Stimulated activated CD4-positive, alpha-beta T cell treated with anti-CD3 and anti-CD28 coated beads, Interleukin-1b, Interleukin-23, amount 100 ng/mL, for 4 hours (primary cell): ENCODE data around the gene TNNC1.

Experiments
- DNase-seq, 2 donors: peaks; one replicate each; pipeline ENCODE4 v3.0.0-alpha.2; 2020; ENCODE audit warnings: low read depth in 2 of 2

The TNNC1 gene

DNA sequence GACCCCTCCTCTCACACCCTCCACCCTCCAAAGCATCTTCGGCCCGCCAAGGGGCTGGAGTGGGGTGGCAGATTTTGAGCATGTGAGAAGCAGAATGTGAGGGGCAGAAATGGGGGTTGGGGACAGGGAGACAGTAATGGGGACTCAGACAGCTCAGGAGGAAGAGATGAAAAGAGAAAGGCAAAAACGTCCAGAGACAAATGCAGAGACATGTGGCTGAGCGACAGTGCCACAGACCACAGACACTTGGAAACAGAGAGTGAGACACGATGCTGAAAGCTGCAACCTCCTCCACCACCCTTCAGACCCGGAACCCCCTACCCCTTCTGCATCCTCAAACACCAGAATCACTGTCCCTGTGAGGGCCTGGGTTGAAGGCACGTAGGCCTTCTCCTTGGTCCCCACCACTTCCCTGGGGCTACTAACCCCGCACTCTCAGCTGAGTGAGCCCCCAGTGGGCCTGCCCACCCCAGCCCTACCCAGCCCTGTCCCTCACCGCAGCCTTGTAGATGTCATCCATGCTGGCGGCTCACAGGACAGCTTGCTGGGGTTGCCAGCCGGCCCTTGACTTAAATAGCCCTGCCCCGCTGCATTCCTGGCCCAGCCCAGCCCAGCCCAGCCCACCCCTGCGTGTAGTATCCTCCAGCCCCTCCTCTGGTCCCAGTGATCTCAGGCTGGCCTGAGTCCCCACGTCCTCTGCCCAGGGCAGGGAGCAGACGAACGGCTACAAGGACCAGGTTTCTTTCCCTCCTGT lies at the start of gene TNNC1:
TNNC1 (minus strand) TSS at position 546 of the 754 bp plus-strand sequence; CDS start at position 520, 26 bp downstream.
- DNase-seq = no peak

DNA sequence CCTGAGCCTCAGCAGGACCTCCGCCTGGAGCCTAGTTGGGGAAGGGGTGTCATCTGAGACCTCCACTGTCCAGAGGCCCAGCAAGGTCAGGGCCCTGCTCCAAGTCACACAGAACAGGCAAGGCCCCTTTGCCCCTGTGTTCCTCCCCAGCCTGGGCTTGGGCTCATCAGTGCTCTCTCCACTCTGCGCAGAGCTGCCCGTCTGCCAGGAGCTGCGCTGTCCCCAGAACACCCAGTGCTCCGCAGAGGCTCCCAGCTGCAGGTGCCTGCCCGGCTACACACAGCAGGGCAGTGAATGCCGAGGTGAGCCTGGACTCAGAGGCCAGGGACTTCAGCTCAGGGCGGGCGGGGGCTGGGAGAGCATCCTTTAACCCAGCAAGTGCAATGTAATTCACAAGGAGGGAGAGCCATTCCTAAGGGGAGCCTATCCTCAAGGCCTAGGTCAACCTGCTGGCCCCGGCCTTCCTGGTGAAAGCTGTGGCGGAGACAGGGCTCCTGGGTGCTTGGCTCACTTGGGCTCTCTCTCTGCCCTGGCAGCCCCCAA lies 49.0 kb upstream of the TNNC1 start:
- DNase-seq = no peak

DNA sequence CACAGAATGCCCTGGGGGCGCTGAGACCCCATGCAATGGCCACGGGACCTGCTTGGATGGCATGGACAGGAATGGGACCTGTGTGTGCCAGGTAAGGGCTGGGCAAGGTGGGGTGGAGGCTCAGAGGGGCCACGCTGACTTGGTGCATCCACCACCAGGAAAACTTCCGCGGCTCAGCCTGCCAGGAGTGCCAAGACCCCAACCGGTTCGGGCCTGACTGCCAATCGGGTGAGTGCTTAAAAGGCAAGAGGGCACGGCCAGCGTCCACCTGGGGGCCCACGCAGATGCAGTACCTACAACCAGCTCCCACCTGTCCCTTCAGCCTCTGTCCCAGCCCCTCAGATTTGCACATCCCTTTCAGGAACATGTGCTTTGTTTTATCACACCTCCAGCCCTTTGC lies 48.2 kb upstream of the TNNC1 start:
- DNase-seq = no peak

DNA sequence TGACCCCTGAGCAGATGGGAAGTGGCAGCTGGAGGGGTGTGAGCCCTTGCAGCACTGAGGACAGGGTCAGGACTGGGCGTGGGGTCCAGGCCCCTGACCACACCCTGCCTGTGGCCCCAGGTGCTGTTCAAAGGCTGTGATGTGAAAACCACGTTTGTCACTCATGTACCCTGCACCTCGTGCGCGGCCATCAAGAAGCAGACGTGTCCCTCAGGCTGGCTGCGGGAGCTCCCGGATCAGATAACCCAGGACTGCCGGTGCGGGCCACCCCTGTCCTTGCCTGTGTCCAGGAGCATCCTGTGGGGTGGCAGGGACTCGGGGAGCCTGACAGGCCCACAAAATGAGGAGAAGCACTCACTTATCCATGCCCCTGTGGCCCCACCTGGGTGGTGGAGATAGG lies 47.2 kb upstream of the TNNC1 start:
- DNase-seq = no peak

DNA sequence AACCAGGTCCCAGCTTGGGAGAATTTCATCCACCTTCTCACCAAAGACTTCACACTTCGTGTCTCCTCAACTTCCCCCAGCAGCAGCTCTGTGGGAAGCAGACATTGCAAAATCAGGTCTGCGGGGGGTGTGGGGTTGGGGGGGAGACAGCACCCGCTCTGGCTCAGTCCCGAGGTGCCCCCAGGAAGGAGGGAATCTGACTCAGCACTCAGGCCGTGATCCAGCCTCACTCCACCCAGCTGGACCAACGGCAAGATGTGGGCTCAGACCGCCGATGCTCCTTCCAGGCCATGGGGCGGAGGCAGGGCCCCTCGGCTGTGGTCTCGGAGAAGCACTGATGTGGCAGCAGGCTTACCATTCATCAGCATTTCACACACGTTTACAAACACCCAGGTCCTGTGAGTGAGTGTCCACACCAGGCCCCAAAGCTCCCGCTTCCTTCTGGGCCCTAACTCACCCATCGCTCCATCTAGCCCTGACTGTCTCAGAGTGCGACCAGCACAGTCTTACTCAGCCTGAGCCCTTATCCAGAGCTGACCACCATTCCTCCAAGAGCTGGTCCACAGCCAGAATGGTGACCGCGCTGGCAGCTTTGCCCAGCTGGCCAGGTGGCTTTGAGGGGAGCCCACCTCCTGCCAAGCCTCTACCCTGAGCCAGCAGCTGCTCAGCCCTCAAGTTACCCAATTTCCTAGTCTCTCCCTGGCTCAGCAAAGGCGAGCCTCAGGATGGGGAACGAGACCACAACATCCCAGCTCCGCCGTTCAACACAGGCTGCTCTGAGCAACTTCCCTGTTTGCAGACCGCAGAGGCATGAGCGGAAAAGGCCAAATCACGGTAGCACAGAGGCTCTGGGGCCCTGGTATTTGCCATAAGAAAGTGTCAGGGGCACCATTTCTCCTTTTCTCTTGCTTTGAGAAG lies 44.6 kb upstream of the TNNC1 start:
- DNase-seq = no peak

DNA sequence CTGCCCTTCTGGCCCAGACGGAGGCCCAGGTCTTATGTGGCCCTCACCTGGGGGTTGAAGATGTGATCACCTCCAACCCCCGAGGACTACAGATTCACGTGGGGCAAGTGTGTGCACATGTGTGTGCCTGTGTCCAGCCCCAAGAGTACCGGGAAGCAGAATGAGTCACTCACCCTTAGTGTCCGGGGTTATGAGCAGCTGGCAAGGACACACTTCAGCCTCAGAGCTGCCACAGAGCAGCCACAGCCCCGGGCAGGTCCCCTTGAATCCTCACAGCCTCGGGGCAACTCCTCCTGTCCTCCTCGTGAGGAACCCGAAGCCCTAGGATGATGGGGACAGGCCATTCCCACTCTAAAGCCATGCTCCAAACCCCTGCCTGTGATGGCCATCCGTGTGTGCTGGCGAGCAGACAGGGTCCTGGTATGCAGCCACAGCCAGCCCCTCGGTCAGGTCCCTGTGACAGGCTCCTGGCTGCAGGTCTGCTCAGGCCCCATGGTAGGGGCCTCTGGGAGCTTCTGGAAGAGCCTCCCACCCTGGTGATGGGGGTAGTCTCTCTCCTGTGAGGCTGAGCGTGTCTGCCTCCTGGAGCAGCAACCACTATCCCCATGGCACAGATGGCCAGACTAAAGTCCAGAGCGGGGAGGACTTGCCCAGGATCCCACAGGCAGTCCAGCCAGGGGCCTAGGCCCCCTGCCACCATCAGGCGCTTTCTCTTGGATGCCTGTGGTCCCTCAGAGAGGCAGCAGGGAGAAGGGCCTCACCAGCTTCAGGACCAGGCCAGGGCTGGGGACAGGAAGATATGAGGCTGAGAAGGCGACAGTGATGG lies 42.1 kb upstream of the TNNC1 start:
- no peak for DNase-seq

DNA sequence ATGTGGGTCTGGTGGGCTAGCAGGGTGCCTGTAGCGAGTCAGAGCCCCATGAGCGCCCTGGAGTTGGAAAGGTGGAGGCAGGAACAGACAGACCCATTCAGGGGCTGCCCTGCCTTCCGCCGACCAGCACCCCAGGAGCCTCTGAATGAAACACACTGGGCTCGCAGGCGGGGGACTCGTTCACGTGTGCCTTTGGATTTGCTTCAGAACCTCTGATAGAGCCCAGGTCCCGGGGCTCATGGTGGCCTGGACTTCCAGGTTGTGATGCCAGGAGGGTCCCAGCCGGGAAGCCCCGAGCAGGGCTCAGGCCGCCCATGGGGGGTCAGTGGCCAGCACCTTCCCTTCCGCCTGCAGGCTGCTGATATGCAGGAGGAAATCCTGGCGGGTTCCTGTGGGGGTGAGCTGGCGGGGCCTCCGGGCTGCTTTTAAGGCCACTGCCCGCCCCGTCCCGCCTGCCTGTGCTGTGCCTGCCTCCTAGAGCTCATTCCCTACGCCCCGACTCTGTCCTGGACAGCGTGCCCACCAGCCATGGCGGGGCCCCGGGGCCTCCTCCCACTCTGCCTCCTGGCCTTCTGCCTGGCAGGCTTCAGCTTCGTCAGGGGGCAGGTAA lies 41.1 kb upstream of the TNNC1 start, which contains the start of gene STAB1:
STAB1 (plus strand) TSS at position 453 of the 610 bp plus-strand sequence; CDS start at position 529, 76 bp downstream.
- DNase-seq = no peak

DNA sequence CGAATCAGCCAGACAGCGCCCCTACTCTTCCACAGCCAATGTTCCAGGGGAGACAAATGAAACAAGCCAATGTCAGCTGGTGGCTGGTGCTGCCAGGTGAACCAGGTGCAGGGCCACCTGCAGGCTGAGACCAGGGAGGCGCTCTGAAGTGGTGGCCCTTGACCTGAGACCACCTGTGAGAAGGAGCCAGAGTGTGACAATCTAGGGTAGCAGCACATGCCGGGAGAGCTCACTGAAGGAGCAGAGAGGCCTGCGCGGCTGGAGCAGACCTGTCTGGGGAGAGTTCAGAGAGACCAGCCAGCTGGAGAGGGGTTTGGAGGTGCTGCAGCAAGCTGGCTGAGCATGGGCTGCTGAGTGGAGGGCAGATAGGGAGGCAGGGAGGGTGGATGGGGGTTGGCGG lies 40.6 kb upstream of the TNNC1 start:
- DNase-seq = no peak

DNA sequence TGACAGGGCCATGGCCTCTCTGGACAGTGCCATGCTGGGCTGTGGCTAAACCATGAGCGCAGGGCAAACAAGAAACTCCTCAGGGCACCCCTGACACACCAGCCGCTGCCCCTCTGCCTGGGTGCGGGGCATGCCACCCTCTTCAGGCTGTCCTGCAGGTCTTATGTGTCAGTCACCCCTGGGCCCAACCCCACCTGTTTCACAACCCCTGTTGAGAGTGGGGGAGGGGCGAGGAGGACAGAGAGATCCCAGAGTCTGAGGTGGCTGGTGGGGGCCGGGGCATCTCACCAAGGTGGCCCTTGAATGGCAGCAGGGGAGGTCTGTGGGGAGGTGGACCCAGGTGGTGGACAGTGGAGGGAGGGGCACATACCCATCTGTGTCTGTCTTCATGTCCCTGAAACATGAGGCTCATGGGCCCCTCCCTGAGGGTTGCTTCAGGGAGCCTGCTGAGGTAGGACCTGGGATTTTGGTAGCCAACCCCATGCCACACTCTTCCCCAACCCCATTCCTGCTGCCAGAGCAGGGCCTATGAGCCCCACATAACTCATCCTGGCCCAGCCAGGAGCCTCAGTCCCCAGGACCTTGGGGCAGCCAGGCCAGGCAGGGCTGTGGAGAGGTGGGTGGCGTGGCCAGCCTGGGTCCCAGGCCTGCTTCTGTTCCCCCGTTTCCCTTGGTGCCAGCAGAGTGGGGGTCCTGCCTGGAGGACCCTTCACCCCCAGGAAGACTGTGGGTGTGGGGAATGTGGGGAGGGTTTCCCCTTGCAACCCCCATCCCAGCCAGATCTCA lies 39.6 kb upstream of the TNNC1 start:
- no peak for DNase-seq

DNA sequence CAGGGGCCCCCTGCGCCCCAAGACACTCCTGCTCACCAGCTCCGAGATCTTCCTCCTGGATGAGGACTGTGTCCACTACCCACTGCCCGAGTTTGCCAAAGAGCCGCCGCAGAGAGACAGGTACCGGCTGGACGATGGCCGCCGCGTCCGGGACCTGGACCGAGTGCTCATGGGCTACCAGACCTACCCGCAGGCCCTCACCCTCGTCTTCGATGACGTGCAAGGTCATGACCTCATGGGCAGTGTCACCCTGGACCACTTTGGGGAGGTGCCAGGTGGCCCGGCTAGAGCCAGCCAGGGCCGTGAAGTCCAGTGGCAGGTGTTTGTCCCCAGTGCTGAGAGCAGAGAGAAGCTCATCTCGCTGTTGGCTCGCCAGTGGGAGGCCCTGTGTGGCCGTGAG lies 38.2 kb upstream of the TNNC1 start:
- DNase-seq = no peak

DNA sequence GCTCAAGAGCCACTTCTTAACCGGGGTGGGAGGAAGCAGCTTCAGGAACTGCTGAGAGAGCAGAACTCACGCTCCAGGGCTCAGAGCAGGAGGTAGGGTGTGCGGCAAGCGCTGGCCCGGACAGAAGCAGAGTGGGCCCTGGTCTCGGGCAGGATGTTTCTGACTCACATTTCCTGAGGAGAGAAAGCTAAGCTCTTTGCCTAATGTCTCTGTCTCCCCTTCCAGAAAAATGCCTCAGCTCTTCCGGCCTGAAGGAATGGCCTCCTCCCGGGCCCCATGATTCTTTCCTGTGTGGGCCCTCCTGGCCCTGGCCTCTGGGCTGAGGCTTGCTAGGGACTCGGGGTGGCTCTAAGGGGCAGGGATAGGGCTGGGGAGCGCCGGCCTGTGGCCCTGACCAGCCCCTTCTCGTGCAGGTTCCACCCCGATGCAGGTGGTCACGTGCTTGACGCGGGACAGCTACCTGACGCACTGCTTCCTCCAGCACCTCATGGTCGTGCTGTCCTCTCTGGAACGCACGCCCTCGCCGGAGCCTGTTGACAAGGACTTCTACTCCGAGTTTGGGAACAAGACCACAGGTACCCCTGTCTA lies 37.2 kb upstream of the TNNC1 start:
- no peak for DNase-seq

DNA sequence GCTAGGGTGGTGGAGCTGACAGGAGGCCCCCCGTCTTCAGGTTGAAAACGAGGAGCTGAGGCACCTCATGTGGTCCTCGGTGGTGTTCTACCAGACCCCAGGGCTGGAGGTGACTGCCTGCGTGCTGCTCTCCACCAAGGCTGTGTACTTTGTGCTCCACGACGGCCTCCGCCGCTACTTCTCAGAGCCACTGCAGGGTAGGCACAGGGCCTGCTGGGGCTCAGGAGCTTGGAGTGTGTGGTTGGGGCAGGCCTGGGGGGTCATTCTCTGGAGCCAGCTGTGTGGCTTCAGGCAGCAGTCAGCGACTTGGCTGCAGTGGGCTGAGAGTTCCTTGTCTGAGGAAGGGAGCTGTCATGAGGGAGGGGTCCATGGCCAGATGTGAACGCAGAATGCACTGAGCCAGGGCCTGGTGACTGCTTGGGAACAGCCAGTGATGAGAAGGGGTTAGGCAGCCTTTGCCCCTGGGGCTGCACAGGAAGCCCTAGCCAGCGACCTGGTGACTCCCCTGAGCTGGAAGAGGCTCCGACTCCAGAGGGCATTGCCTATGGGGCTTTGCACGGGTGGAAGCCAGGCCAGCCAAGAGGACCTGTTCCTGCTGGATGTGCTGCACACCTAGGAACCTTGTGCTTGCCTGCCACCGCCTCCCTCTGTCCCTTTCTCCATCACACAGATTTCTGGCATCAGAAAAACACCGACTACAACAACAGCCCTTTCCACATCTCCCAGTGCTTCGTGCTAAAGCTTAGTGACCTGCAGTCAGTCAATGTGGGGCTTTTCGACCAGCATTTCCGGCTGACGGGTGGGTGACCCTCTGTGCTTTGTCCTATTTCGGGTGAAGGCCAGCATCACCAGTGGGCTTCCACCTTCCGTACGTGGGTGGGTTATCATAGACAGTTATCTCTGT lies 36.4 kb upstream of the TNNC1 start:
- DNase-seq = no peak

DNA sequence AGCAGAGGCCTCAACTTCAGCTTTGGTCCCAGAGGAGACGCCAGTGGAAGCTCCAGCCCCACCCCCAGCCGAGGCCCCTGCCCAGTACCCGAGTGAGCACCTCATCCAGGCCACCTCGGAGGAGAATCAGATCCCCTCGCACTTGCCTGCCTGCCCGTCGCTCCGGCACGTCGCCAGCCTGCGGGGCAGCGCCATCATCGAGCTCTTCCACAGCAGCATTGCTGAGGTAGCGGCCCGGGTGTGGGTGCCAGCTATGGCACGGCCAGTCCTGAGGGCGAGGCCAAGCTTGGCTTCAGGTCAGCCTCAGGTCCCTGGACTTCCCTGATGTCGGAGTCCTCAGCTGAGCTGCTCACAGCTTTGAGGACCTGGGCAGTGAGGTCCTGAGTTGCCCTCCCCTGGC lies 35.6 kb upstream of the TNNC1 start:
- no peak for DNase-seq

DNA sequence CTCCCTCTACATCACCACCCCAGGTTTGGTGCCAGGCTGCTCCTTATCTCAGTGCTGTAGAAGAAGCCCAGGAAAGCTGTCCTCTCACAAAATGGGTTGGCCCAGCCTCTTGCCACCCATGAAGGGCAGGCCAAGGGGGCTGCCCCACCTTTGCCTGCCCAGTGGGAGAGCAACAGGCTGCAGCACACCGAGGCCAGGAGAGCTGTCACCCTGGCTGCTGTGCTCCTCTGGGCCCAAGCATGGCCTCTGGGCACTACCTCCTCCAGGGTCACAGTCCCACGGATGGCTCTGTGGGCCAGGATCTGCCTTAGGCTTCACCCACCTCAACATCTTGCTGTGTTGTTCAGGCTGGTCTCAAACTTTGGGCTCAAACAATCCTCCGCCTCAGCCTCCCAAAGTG lies 34.9 kb upstream of the TNNC1 start:
- DNase-seq = no peak

DNA sequence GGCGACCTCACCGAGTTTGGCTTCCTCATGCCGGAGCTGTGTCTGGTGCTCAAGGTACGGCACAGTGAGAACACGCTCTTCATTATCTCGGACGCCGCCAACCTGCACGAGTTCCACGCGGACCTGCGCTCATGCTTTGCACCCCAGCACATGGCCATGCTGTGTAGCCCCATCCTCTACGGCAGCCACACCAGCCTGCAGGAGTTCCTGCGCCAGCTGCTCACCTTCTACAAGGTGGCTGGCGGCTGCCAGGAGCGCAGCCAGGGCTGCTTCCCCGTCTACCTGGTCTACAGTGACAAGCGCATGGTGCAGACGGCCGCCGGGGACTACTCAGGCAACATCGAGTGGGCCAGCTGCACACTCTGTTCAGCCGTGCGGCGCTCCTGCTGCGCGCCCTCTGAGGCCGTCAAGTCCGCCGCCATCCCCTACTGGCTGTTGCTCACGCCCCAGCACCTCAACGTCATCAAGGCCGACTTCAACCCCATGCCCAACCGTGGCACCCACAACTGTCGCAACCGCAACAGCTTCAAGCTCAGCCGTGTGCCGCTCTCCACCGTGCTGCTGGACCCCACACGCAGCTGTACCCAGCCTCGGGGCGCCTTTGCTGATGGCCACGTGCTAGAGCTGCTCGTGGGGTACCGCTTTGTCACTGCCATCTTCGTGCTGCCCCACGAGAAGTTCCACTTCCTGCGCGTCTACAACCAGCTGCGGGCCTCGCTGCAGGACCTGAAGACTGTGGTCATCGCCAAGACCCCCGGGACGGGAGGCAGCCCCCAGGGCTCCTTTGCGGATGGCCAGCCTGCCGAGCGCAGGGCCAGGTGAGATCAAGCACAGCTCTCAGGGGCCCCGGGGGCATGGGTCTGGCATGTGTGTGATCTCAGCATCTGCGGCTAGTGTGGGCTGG lies 34.2 kb upstream of the TNNC1 start:
- no peak for DNase-seq

DNA sequence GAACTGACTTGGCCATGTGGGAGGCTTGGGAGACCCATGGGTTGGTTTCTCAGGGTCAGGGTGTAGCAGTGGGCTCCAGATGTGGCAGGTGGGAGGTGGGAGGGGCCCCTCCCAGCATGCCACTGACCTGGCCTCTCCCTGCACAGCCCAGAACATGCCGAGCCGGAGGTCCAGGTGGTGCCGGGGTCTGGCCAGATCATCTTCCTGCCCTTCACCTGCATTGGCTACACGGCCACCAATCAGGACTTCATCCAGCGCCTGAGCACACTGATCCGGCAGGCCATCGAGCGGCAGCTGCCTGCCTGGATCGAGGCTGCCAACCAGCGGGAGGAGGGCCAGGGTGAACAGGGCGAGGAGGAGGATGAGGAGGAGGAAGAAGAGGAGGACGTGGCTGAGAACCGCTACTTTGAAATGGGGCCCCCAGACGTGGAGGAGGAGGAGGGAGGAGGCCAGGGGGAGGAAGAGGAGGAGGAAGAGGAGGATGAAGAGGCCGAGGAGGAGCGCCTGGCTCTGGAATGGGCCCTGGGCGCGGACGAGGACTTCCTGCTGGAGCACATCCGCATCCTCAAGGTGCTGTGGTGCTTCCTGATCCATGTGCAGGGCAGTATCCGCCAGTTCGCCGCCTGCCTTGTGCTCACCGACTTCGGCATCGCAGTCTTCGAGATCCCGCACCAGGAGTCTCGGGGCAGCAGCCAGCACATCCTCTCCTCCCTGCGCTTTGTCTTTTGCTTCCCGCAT lies 33.4 kb upstream of the TNNC1 start:
- DNase-seq = no peak
